Stimulated activated CD8-positive, alpha-beta memory T cell treated with anti-CD3 and anti-CD28 coated beads, Interleukin-12 subunit alpha, Interleukin-12 subunit beta, amount 100 ng/mL, for 4 hours (primary cell): ENCODE data around the gene CFAP99.

Experiments used
- DNase-seq: peaks from one replicate; pipeline ENCODE4 v3.0.0-alpha.2; 2020; ENCODE audit warnings: low read depth

The CFAP99 gene

GRCh38 chr4:2390784-2391421 lies 27.9 kb upstream of the CFAP99 start:
- no peak for DNase-seq

GRCh38 chr4:2393353-2394270 lies 25.1 kb upstream of the CFAP99 start:
- DNase-seq = no peak

- DNase-seq = no peak
These were observed 24.2 kb upstream of the CFAP99 start for GRCh38 chr4:2394528-2394927.

- DNase-seq = no peak
These were observed 23.7 kb upstream of the CFAP99 start for GRCh38 chr4:2395038-2395437.

GRCh38 chr4:2395584-2395983 lies 23.2 kb upstream of the CFAP99 start:
- DNase-seq = no peak

- DNase-seq = no peak
These were observed 21.9 kb upstream of the CFAP99 start for GRCh38 chr4:2396781-2397368.

GRCh38 chr4:2397596-2398379 lies 21.0 kb upstream of the CFAP99 start:
- no peak for DNase-seq

- no peak for DNase-seq
These were observed 19.5 kb upstream of the CFAP99 start for GRCh38 chr4:2399216-2399615.

GRCh38 chr4:2399631-2400190 lies 19.0 kb upstream of the CFAP99 start:
- DNase-seq = no peak

- no peak for DNase-seq
These were observed 17.7 kb upstream of the CFAP99 start for GRCh38 chr4:2400841-2401609.

- no peak for DNase-seq
These were observed 17.2 kb upstream of the CFAP99 start for GRCh38 chr4:2401610-2401983.

- no peak for DNase-seq
These were observed 16.5 kb upstream of the CFAP99 start for GRCh38 chr4:2402048-2402842.

GRCh38 chr4:2402941-2403340 lies 15.8 kb upstream of the CFAP99 start:
- no peak for DNase-seq

GRCh38 chr4:2406406-2406805 lies 12.3 kb upstream of the CFAP99 start:
- no peak for DNase-seq

- no peak for DNase-seq
These were observed 11.8 kb upstream of the CFAP99 start for GRCh38 chr4:2406920-2407319.

- no peak for DNase-seq
These were observed 10.8 kb upstream of the CFAP99 start for GRCh38 chr4:2407991-2408342.

- no peak for DNase-seq
These were observed 10.3 kb upstream of the CFAP99 start for GRCh38 chr4:2408401-2408958.

GRCh38 chr4:2408976-2409375 lies 9.8 kb upstream of the CFAP99 start:
- no peak for DNase-seq

- DNase-seq = no peak
These were observed 9.4 kb upstream of the CFAP99 start for GRCh38 chr4:2409381-2409783.
